ENCODE results near the gene UBE2I.

UBE2I gene

DNA sequence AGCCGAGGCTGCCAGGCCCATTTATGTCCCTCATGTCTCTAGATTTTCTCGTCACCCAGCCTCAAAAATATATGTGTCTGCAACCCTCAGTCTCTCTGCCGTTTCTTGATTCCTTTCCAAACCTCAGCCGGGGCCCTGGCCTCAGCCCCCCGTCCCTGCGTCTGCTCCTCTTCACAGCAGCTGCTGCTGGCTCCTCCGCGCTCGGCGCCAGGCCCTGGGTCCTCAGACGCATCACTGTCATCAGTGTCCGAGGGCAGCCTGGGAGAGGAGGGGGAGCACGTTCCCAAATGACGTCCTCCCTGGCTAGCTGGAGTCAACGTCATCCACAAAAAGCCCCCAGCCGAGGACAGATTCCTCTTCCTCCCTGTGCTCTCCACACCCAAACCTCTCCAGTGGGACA lies 39.9 kb downstream of the UBE2I start:
- Histone ChIP-seq H3K27me3 (replicated peaks) (no peaks in the 10 kb centered on the region), H3K36me3 (replicated peaks) (peaks cover 17% of the 10 kb centered on the region), H3K27ac (no peak overlapping the region), H3K4me3 (ENCODE audit: low read depth, low read length) (no peak overlapping the region)
- in situ Hi-C loops (cut with HindIII; ENCODE audit: low pct_ligation_motif_present, low sequenced_read_pairs) = no loop called here
- no peak for TF ChIP-seq CTCF (IDR thresholded peaks at IDR 0.05; ENCODE audit: low read depth, low read length, missing control alignments)
- no peak for DNase-seq

- DNase-seq = no peak
- Histone ChIP-seq H3K4me3 (ENCODE audit: low read depth, low read length) (no peak overlapping the region), H3K36me3 (replicated peaks) (peaks cover 17% of the 10 kb centered on the region), H3K27me3 (replicated peaks) (no peaks in the 10 kb centered on the region), H3K27ac (no peak overlapping the region)
- no peak for TF ChIP-seq CTCF (IDR thresholded peaks at IDR 0.05; ENCODE audit: low read depth, low read length, missing control alignments)
- in situ Hi-C loops (cut with HindIII; ENCODE audit: low pct_ligation_motif_present, low sequenced_read_pairs) = no loop called here
Observed at GRCh38 chr16:1349951-1350350, 40.5 kb downstream of the UBE2I start.

GRCh38 chr16:1350691-1351090 lies 41.3 kb downstream of the UBE2I start:
- Histone ChIP-seq H3K27ac (no peak overlapping the region), H3K36me3 (replicated peaks) (peaks cover 17% of the 10 kb centered on the region), H3K27me3 (replicated peaks) (no peaks in the 10 kb centered on the region), H3K4me3 (ENCODE audit: low read depth, low read length) (peak overlapping the region; percentile 81)
- no peak for TF ChIP-seq CTCF (IDR thresholded peaks at IDR 0.05; ENCODE audit: low read depth, low read length, missing control alignments)
- no peak for DNase-seq
- in situ Hi-C loops (cut with HindIII; ENCODE audit: low pct_ligation_motif_present, low sequenced_read_pairs) = no loop called here

DNA sequence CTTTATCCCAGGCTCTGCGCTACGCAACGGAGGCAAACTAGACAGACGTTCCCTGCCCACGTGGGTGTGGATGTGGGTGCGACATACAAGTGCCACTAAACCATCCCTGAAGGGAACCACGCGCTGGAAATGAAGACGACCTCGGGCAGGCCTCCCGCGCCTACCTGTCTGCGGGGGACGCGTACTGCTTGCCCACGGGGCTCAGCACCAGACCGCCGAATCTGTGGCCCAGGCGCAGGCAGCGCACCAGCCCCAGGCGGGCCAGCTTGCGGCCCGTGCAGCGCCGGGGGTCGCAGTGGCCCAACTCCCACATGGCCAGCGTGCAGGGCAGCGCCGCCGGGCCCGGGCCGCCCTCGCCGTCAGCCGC lies 41.8 kb downstream of the UBE2I start:
- Histone ChIP-seq H3K36me3 (replicated peaks) (peaks cover 17% of the 10 kb centered on the region), H3K4me3 (ENCODE audit: low read depth, low read length) (peak overlapping the region; percentile 81), H3K27ac (peak overlapping the region; percentile 29), H3K27me3 (replicated peaks) (no peaks in the 10 kb centered on the region)
- DNase-seq = no peak
- in situ Hi-C loops (cut with HindIII; ENCODE audit: low pct_ligation_motif_present, low sequenced_read_pairs) = no loop called here
- no peak for TF ChIP-seq CTCF (IDR thresholded peaks at IDR 0.05; ENCODE audit: low read depth, low read length, missing control alignments)

- peak; percentile 60 for DNase-seq
- peak within 1 kb of the TSS; percentile 29 for H3K27ac ChIP-seq
- peak within 1 kb of the TSS; percentile 81 for H3K4me3 ChIP-seq (ENCODE audit: low read depth, low read length)
- no peak for TF ChIP-seq CTCF (IDR thresholded peaks at IDR 0.05; ENCODE audit: low read depth, low read length, missing control alignments)
- H3K27me3 ChIP-seq (replicated peaks) = no peaks in the 10 kb centered on the region
- in situ Hi-C loops (cut with HindIII; ENCODE audit: low pct_ligation_motif_present, low sequenced_read_pairs) = no loop called here
- H3K36me3 ChIP-seq (replicated peaks) = peaks cover 17% of the 10 kb centered on the region
Observed at GRCh38 chr16:1351582-1352362, 42.3 kb downstream of the UBE2I start, which contains the start of the genes GNPTG and TSR3. GNPTG (plus strand) TSS chr16:1351931; CDS start chr16:1351966, 35 bp downstream. TSR3 (minus strand) TSS chr16:1351878; CDS start chr16:1351804, 74 bp downstream.
